HCT116 (cell line): ENCODE results near the gene NAPB. TPM values are rescaled to one million over a fixed set of nuclear protein-coding genes. Genes with fewer than 3 reads are reported as not detected.

Experiments used
- ATAC-seq: fragments of 200-7000 bp; cut with Tn5 transposase; 2 replicates; pipeline ENCODE4 v1.9.1; 2020; ENCODE audit warnings: mild to moderate bottlenecking, moderate library complexity
- BruUV-seq: library from RNA; stranded (reverse); fragments of 400-500 nt; replicated peaks from 2 replicates; lab custom pipeline; 2021; lab: Mats Ljungman, UMichigan
- CTCF ChIA-PET: fragments of 300-600 bp; sonication (Branson Sonifier 250); formaldehyde crosslinking; loops from one replicate; lab custom pipeline; 2021; ENCODE audit warnings: antibody characterized with exemption; lab: Charles Lee
- POLR2A ChIA-PET: fragments of 300-600, 350-600 bp; sonication (Branson Sonifier 250); formaldehyde crosslinking; loops from one replicate; lab custom pipeline; 2021; ENCODE audit warnings: antibody characterized with exemption; lab: Charles Lee
- RAD21 ChIA-PET, 2 experiments: fragments of 300-600 bp; sonication (Branson Sonifier 250); formaldehyde crosslinking; loops; one replicate each; lab custom pipeline; 2023; ENCODE audit warnings: low total read pairs in 2 of 2; ENCODE audit not compliant: uncharacterized antibody in 2 of 2, unreplicated experiment in 2 of 2, low non-redundant PET in 1 of 2; lab: Charles Lee
- DNase-seq: peaks from one replicate; pipeline ENCODE4 v3.0.0-alpha.2; 2010; ENCODE audit warnings: low read depth, low spot score
- H2AFZ ChIP-seq: fragments of 200-600 bp; shearing (Covaris generic), sonication (generic); 2 replicates; pipeline ENCODE4 v1.6.1; 2017; ENCODE audit warnings: low read depth, mixed run types, mixed read lengths, antibody characterized with exemption, low read length; ENCODE audit not compliant: poor library complexity, severe bottlenecking
- H3K27ac ChIP-seq: 2 replicates; pipeline ENCODE4 v1.5.1; 2012; ENCODE audit warnings: low read depth, low read length
- H3K27me3 ChIP-seq: fragments of 200-600 bp; sonication (generic); 2 replicates; pipeline ENCODE4 v1.6.1; 2016; ENCODE audit warnings: mixed run types, low read length, mixed read lengths; ENCODE audit not compliant: insufficient read depth
- H3K36me3 ChIP-seq, 2 experiments: fragments of 200-500 bp in 1 of 2; fragments of 200-600 bp in 1 of 2; sonication (Bioruptor generic) in 1 of 2; sonication (generic) in 1 of 2; 2 replicates each; pipeline versions ENCODE4 v1.5.1 to v1.6.1; 2014 to 2016; ENCODE audit warnings: low read length in 2 of 2, inconsistent platforms in 1 of 2, mixed read lengths in 1 of 2, mixed run types in 1 of 2; ENCODE audit not compliant: insufficient read depth in 2 of 2, control insufficient read depth in 1 of 2
- H3K4me1 ChIP-seq, 2 experiments: fragments of 200-600 bp in 1 of 2; sonication (generic) in 1 of 2; 2 replicates each; pipeline versions ENCODE4 v1.5.1 to v1.6.1; 2012 to 2017; ENCODE audit warnings: low read length in 2 of 2, inconsistent platforms in 1 of 2, mild to moderate bottlenecking in 1 of 2, mixed read lengths in 1 of 2, mixed run types in 1 of 2, moderate library complexity in 1 of 2; ENCODE audit not compliant: insufficient read depth in 2 of 2, control insufficient read depth in 1 of 2
- H3K4me2 ChIP-seq: fragments of 200-600 bp; sonication (generic); 2 replicates; pipeline ENCODE4 v1.6.1; 2017; ENCODE audit warnings: mixed run types, low read length, mixed read lengths
- H3K4me3 ChIP-seq, 2 experiments: fragments of 200-600 bp in 1 of 2; sonication (generic) in 1 of 2; replicated peaks in 1 of 2; 2 replicates each; pipeline ENCODE4 v1.5.1; 2011 to 2016; ENCODE audit warnings: low read length in 2 of 2, control low read depth in 1 of 2, low read depth in 1 of 2, mild to moderate bottlenecking in 1 of 2, mixed read lengths in 1 of 2, mixed run types in 1 of 2
- H3K79me2 ChIP-seq: fragments of 200-600 bp; sonication (generic); 2 replicates; pipeline ENCODE4 v1.6.1; 2017; ENCODE audit warnings: mild to moderate bottlenecking, mixed run types, low read length, moderate library complexity, mixed read lengths; ENCODE audit not compliant: insufficient read depth
- H3K9ac ChIP-seq: fragments of 200-600 bp; sonication (generic); 2 replicates; pipeline ENCODE4 v1.6.1; 2016; ENCODE audit warnings: low read length, mixed read lengths
- H3K9me2 ChIP-seq: fragments of 200-600 bp; sonication (generic), shearing (Covaris generic); 2 replicates; pipeline ENCODE4 v1.6.1; 2017; ENCODE audit warnings: mixed run types, mild to moderate bottlenecking, moderate library complexity; ENCODE audit not compliant: insufficient read depth
- H3K9me3 ChIP-seq, 2 experiments: fragments of 200-500 bp in 1 of 2; fragments of 200-600 bp in 1 of 2; sonication (Bioruptor generic) in 1 of 2; sonication (generic) in 1 of 2; 2 replicates each; pipeline ENCODE4 v1.6.1; 2014 to 2017; ENCODE audit warnings: low read length in 2 of 2, mixed read lengths in 2 of 2, inconsistent platforms in 1 of 2, low read depth in 1 of 2, mild to moderate bottlenecking in 1 of 2, mixed run types in 1 of 2, moderate library complexity in 1 of 2; ENCODE audit not compliant: control insufficient read depth in 1 of 2, insufficient read depth in 1 of 2
- H4K20me1 ChIP-seq: fragments of 200-600 bp; sonication (generic), shearing (Covaris generic); 2 replicates; pipeline ENCODE4 v1.6.1; 2017; ENCODE audit warnings: mixed run types, mild to moderate bottlenecking, moderate library complexity; ENCODE audit not compliant: insufficient read depth
- CBX3 ChIP-seq: IDR thresholded peaks from 2 replicates; pipeline ENCODE4 v1.6.1; 2012; ENCODE audit warnings: low read depth
- ELF1 ChIP-seq: IDR thresholded peaks from 2 replicates; pipeline ENCODE4 v1.6.1; 2012; ENCODE audit warnings: low read depth, borderline replicate concordance
- EZH2 ChIP-seq: fragments of 200-600 bp; sonication (generic); IDR thresholded peaks from 2 replicates; pipeline ENCODE4 v1.6.1; 2017; ENCODE audit warnings: antibody characterized with exemption, mixed run types
- EZH2phosphoT487 ChIP-seq: fragments of 200-600 bp; IDR thresholded peaks from 2 replicates; pipeline ENCODE4 v1.6.1; 2018; ENCODE audit warnings: antibody characterized with exemption, borderline replicate concordance
- FOSL1 ChIP-seq: IDR thresholded peaks from 2 replicates; pipeline ENCODE4 v1.6.1; 2012; ENCODE audit warnings: low read depth
- POLR2A ChIP-seq: IDR thresholded peaks from 2 replicates; pipeline ENCODE4 v1.7.0; 2011; ENCODE audit warnings: borderline replicate concordance; ENCODE audit not compliant: insufficient read depth, insufficient read length; ENCODE audit errors: extremely low read depth
- RAD21 ChIP-seq: IDR thresholded peaks from 2 replicates; pipeline ENCODE4 v1.6.1; 2012; ENCODE audit warnings: low read depth, mild to moderate bottlenecking
- SRF ChIP-seq: IDR thresholded peaks from 2 replicates; pipeline ENCODE4 v1.6.1; 2012; ENCODE audit warnings: low read depth
- TCF7L2 ChIP-seq: IDR thresholded peaks from 2 replicates; pipeline ENCODE4 v1.7.0; 2011; ENCODE audit warnings: borderline replicate concordance, inconsistent platforms; ENCODE audit not compliant: insufficient read depth, insufficient read length; ENCODE audit errors: extremely low read depth
- YY1 ChIP-seq: IDR thresholded peaks from 2 replicates; pipeline ENCODE4 v1.6.1; 2011; ENCODE audit warnings: low read length, low read depth, moderate library complexity, mild to moderate bottlenecking; ENCODE audit not compliant: insufficient replicate concordance; ENCODE audit errors: extremely low read depth
- ZBTB33 ChIP-seq: IDR thresholded peaks from 2 replicates; pipeline ENCODE4 v1.6.1; 2011; ENCODE audit warnings: mild to moderate bottlenecking, low read length, moderate library complexity; ENCODE audit not compliant: insufficient replicate concordance; ENCODE audit errors: extremely low read depth
- ZFX ChIP-seq: fragments of 450-650 bp; IDR thresholded peaks from 2 replicates; pipeline ENCODE4 v1.6.1; 2017
- intact Hi-C: fragments of 100-400 bp; cut with micrococcal nuclease; formaldehyde crosslinking; loops from 2 replicates; pipeline ENCODE4 v1.10.0; 2022
- total RNA-seq: library from RNA; stranded (reverse); gene quantifications from one replicate; pipeline ENCODE4 v1.2.1, GENCODE V29; 2021; ENCODE audit not compliant: unreplicated experiment

NAPB gene
- total RNA-seq, 1 experiment from 2014 or later: 7.9 TPM

DNA sequence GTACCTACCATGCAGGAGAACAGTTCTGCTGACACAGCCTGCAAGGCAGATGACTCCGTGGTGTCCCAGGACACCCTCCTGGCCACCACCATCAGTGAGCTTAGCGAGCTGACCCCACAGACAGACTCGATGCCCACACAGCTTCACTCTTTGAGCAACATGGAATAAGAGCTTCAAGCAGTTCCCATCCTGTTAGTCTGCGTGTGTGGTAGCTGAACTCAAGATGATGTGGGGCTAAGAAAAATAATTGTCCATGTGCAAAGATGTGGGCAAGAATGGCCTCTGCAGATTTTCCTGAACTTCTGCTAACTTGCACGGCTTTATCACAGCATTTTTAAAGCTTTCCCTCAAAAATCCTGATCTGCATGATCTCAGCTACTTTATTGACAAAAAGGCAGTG lies 51.0 kb downstream of the NAPB start:
- no peaks in the 10 kb centered on the region for H3K27me3 ChIP-seq
- no peak overlapping the region for H3K4me3 ChIP-seq
- no peak overlapping the region for H2AFZ ChIP-seq
- H3K4me2 ChIP-seq: no peak overlapping the region
- H3K4me1 ChIP-seq: peaks cover 0 to 5% of the 10 kb centered on the region in 2 experiments; a peak in 1 of 4 replicates
- BruUV-seq: no TSS peak
- H3K27ac ChIP-seq: no peak overlapping the region
- RAD21 ChIA-PET: no interaction called here
- peaks cover 32% of the 10 kb centered on the region for H3K79me2 ChIP-seq
- POLR2A ChIA-PET: no interaction called here
- ATAC-seq (no peak), DNase-seq (no peak)
- H3K36me3 ChIP-seq: peaks cover 27 to 46% of the 10 kb centered on the region in 2 experiments; a peak in 3 of 4 replicates
- intact Hi-C loops: no loop called here
- H3K9me2 ChIP-seq: no peaks in the 10 kb centered on the region
- no peaks in the 10 kb centered on the region; the same call in 1 of the 2 replicates for H4K20me1 ChIP-seq
- no peak for TF ChIP-seq CBX3
- no peak for TF ChIP-seq ZFX
- no peak for TF ChIP-seq RAD21
- no peak for TF ChIP-seq FOSL1
- TF ChIP-seq ZBTB33: no peak
- TF ChIP-seq POLR2A: no peak
- no peak for TF ChIP-seq YY1
- TF ChIP-seq EZH2: no peak
- TF ChIP-seq SRF: no peak
- no peak for TF ChIP-seq ELF1
- no peak for TF ChIP-seq EZH2phosphoT487
- no peak for TF ChIP-seq TCF7L2
- H3K9ac ChIP-seq: no peak overlapping the region
- CTCF ChIA-PET: no interaction called here
- H3K9me3 ChIP-seq: no peaks in the 10 kb centered on the region
